GM21529 (cell line): ENCODE measurements around the gene KLHDC4.
A peak's percentile ranks its signal among the peaks of the same experiment; 100 is the strongest.
"Not testable (repeated sequence)": the region's sequence is repeated elsewhere in the genome, so short reads cannot be mapped to it uniquely, and the experiment has no call there.

Experiments
- ATAC-seq: cut with Tn5 transposase; IDR thresholded peaks from one replicate; pipeline ENCODE4 v1.9.1; 2021; ENCODE audit not compliant: unreplicated experiment

Gene KLHDC4

GRCh38 chr16:87765776-87766484 is at the start of gene KLHDC4:
KLHDC4 (minus strand) TSS chr16:87765986; CDS start chr16:87765890, 96 bp downstream.
- ATAC-seq = peak; percentile 81

GRCh38 chr16:87815567-87815966 is 49.8 kb upstream of the KLHDC4 start:
- no peak for ATAC-seq

- no peak for ATAC-seq
Observed at GRCh38 chr16:87812200-87812656, 46.4 kb upstream of the KLHDC4 start.

GRCh38 chr16:87811454-87811853 is 45.7 kb upstream of the KLHDC4 start:
- ATAC-seq = not testable (repeated sequence)

- ATAC-seq = peak; percentile 51
Observed at GRCh38 chr16:87809150-87809902, 43.5 kb upstream of the KLHDC4 start.

- ATAC-seq = no peak
Observed at GRCh38 chr16:87808108-87808507, 42.3 kb upstream of the KLHDC4 start.

- ATAC-seq = no peak
Observed at GRCh38 chr16:87806641-87807546, 41.1 kb upstream of the KLHDC4 start.

- no peak for ATAC-seq
Observed at GRCh38 chr16:87806261-87806640, 40.5 kb upstream of the KLHDC4 start.

- ATAC-seq = no peak
Observed at GRCh38 chr16:87803385-87803784, 37.6 kb upstream of the KLHDC4 start.

GRCh38 chr16:87802670-87803069 is 36.9 kb upstream of the KLHDC4 start:
- no peak for ATAC-seq

- no peak for ATAC-seq
Observed at GRCh38 chr16:87801679-87802259, 36.0 kb upstream of the KLHDC4 start.

- no peak for ATAC-seq
Observed at GRCh38 chr16:87800497-87800896, 34.7 kb upstream of the KLHDC4 start.

GRCh38 chr16:87795336-87795735 is 29.6 kb upstream of the KLHDC4 start:
- ATAC-seq = no peak

GRCh38 chr16:87794485-87795078 is 28.8 kb upstream of the KLHDC4 start:
- no peak for ATAC-seq

- ATAC-seq = no peak
Observed at GRCh38 chr16:87792205-87792565, 26.4 kb upstream of the KLHDC4 start.

GRCh38 chr16:87791295-87792204 is 25.8 kb upstream of the KLHDC4 start:
- ATAC-seq = no peak

- no peak for ATAC-seq
Observed at GRCh38 chr16:87790292-87791100, 24.7 kb upstream of the KLHDC4 start.

GRCh38 chr16:87789437-87790291 is 23.9 kb upstream of the KLHDC4 start:
- no peak for ATAC-seq
